ENCODE data around the gene LRRK1. TPM values are rescaled to one million over a fixed set of nuclear protein-coding genes. Genes with fewer than 3 reads are reported as not detected.

Gene LRRK1
- total and polyA plus RNA-seq, 2 of the 13 experiments (the other 11 are each of a cell fraction or from before 2014, with no cell fraction given) = 0.13 to 1.2 TPM

DNA sequence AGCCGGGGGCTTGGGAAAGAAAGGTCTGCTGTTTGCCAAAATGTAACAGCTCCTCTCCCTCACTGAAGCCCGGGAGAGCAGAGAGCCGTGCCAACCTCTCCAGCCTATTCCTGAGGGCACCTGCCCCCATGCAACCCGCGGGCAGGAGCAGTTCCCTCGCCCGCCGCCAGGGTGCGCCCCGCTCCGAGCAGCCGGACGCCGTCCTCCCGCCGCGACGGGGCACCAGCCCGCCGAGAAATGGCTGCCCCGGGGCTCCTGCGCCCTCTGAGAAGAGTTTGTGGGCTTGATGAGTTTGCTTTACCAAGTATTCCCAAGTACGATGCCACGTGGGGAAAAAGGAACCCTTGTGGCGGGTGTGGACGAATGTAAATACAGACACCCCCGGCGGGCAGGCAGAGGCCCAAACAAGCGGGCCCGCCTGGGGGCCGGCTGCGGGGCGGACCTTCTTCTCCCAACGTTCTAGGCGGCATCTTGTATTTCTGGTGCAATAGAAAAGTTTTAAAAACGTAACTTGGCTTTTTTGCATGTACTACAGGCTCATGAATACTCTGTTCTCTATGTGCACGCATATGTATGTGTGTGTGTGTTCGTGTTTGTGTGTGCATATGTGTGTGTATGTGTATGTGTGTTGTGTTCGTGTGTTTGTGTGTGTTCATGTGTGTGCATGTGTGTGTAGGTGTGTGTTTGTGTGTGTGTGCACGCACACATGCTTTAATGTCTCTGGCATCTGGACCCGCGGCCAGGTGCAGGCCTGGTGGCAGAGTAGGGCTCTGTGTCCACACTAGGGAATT is 169.8 kb downstream of the LRRK1 start (continued):
- TF ChIP-seq, protein P1, sequence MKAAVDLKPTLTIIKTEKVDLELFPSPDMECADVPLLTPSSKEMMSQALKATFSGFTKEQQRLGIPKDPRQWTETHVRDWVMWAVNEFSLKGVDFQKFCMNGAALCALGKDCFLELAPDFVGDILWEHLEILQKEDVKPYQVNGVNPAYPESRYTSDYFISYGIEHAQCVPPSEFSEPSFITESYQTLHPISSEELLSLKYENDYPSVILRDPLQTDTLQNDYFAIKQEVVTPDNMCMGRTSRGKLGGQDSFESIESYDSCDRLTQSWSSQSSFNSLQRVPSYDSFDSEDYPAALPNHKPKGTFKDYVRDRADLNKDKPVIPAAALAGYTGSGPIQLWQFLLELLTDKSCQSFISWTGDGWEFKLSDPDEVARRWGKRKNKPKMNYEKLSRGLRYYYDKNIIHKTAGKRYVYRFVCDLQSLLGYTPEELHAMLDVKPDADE (CRISPR knock-in tag; IDR thresholded peaks at IDR 0.05) = no peak
- TF ChIP-seq BRCA1 (CRISPR knock-in tag; IDR thresholded peaks at IDR 0.05) (0 out of 2 replicates have a peak, but pooled peaks have one; percentile 77), RARA (CRISPR knock-in tag; IDR thresholded peaks at IDR 0.05) (peak; percentile 35; the same call in 1 of the 2 replicates), CHCHD3 (CRISPR knock-in tag; IDR thresholded peaks at IDR 0.05) (no peak), GATAD2A (CRISPR knock-in tag; IDR thresholded peaks at IDR 0.05) (no peak), KDM2A (CRISPR knock-in tag; IDR thresholded peaks at IDR 0.05; ENCODE audit: borderline replicate concordance, low read depth) (peak; percentile 82; the same call in 1 of the 2 replicates), RBM39 (IDR thresholded peaks at IDR 0.05; ENCODE audit: low read depth, low read length, poor library complexity, severe bottlenecking) (peak; percentile 69), ZBTB3 (CRISPR knock-in tag; IDR thresholded peaks at IDR 0.05; ENCODE audit: borderline replicate concordance, low read depth) (no peak), REPIN1 (CRISPR knock-in tag; IDR thresholded peaks at IDR 0.05; ENCODE audit: borderline replicate concordance, low read depth) (no peak), CREB1 (IDR thresholded peaks at IDR 0.05) (no peak), CREB1 (CRISPR knock-in tag; IDR thresholded peaks at IDR 0.05) (no peak), PPARG (CRISPR knock-in tag; conservative IDR thresholded peaks at IDR 0.05) (no peak), TRIM24 (CRISPR knock-in tag; IDR thresholded peaks at IDR 0.05) (no peak), ZNF780A (CRISPR knock-in tag; IDR thresholded peaks at IDR 0.05) (no peak), ZNF550 (CRISPR knock-in tag; IDR thresholded peaks at IDR 0.05; ENCODE audit: borderline replicate concordance) (no peak)
- TF ChIP-seq, protein P2, sequence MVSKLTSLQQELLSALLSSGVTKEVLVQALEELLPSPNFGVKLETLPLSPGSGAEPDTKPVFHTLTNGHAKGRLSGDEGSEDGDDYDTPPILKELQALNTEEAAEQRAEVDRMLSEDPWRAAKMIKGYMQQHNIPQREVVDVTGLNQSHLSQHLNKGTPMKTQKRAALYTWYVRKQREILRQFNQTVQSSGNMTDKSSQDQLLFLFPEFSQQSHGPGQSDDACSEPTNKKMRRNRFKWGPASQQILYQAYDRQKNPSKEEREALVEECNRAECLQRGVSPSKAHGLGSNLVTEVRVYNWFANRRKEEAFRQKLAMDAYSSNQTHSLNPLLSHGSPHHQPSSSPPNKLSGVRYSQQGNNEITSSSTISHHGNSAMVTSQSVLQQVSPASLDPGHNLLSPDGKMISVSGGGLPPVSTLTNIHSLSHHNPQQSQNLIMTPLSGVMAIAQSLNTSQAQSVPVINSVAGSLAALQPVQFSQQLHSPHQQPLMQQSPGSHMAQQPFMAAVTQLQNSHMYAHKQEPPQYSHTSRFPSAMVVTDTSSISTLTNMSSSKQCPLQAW (CRISPR knock-in tag; IDR thresholded peaks at IDR 0.05) = peak; percentile 36; the same call in 1 of the 2 replicates
- TF ChIP-seq, protein P3, sequence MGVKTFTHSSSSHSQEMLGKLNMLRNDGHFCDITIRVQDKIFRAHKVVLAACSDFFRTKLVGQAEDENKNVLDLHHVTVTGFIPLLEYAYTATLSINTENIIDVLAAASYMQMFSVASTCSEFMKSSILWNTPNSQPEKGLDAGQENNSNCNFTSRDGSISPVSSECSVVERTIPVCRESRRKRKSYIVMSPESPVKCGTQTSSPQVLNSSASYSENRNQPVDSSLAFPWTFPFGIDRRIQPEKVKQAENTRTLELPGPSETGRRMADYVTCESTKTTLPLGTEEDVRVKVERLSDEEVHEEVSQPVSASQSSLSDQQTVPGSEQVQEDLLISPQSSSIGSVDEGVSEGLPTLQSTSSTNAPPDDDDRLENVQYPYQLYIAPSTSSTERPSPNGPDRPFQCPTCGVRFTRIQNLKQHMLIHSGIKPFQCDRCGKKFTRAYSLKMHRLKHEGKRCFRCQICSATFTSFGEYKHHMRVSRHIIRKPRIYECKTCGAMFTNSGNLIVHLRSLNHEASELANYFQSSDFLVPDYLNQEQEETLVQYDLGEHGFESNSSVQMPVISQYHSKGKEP (CRISPR knock-in tag; IDR thresholded peaks at IDR 0.05) = no peak
- TF ChIP-seq, protein P4, sequence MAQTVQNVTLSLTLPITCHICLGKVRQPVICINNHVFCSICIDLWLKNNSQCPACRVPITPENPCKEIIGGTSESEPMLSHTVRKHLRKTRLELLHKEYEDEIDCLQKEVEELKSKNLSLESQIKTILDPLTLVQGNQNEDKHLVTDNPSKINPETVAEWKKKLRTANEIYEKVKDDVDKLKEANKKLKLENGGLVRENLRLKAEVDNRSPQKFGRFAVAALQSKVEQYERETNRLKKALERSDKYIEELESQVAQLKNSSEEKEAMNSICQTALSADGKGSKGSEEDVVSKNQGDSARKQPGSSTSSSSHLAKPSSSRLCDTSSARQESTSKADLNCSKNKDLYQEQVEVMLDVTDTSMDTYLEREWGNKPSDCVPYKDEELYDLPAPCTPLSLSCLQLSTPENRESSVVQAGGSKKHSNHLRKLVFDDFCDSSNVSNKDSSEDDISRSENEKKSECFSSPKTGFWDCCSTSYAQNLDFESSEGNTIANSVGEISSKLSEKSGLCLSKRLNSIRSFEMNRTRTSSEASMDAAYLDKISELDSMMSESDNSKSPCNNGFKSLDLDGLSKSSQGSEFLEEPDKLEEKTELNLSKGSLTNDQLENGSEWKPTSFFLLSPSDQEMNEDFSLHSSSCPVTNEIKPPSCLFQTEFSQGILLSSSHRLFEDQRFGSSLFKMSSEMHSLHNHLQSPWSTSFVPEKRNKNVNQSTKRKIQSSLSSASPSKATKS (CRISPR knock-in tag; IDR thresholded peaks at IDR 0.05) = no peak
- TF ChIP-seq, protein P5, sequence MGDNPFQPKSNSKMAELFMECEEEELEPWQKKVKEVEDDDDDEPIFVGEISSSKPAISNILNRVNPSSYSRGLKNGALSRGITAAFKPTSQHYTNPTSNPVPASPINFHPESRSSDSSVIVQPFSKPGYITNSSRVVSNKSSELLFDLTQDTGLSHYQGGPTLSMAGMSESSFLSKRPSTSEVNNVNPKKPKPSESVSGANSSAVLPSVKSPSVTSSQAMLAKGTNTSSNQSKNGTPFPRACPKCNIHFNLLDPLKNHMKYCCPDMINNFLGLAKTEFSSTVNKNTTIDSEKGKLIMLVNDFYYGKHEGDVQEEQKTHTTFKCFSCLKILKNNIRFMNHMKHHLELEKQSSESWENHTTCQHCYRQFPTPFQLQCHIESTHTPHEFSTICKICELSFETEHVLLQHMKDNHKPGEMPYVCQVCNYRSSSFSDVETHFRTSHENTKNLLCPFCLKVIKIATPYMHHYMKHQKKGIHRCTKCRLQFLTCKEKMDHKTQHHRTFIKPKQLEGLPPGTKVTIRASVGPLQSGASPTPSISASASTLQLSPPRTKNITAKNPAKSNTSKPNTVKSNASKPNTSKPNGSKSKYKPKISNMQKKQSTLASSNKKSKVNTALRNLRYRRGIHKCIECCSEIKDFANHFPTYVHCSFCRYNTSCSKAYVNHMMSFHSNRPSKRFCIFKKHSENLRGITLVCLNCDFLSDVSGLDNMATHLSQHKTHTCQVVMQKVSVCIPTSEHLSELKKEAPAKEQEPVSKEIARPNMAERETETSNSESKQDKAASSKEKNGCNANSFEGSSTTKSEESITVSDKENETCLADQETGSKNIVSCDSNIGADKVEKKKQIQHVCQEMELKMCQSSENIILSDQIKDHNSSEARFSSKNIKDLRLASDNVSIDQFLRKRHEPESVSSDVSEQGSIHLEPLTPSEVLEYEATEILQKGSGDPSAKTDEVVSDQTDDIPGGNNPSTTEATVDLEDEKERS (CRISPR knock-in tag; IDR thresholded peaks at IDR 0.05) = no peak
